Neural progenitor cell (in vitro differentiated cells): ENCODE data around the gene SIRPB2. TPM values are rescaled to one million over a fixed set of nuclear protein-coding genes. Genes with fewer than 3 reads are reported as not detected.

Experiments
- DNase-seq: peaks from one replicate; pipeline ENCODE4 v3.0.0-alpha.2; 2016; ENCODE audit warnings: low spot score
- H2AFZ ChIP-seq: fragments of 200-600 bp; sonication (generic); replicated peaks from 2 replicates; pipeline ENCODE4 v1.6.1; 2016; ENCODE audit warnings: antibody characterized with exemption
- H3F3A ChIP-seq: fragments of 200-600 bp; sonication (generic); 2 replicates; pipeline ENCODE4 v1.6.1; 2016; ENCODE audit warnings: antibody characterized with exemption, low read depth
- H3K27ac ChIP-seq: fragments of 200-600 bp; sonication (generic); 2 replicates; pipeline ENCODE4 v1.5.1; 2016; ENCODE audit warnings: mild to moderate bottlenecking
- H3K27me3 ChIP-seq: fragments of 200-600 bp; sonication (generic); 2 replicates; pipeline ENCODE4 v1.6.1; 2016; ENCODE audit warnings: mild to moderate bottlenecking, moderate library complexity
- H3K36me3 ChIP-seq: fragments of 200-600 bp; sonication (generic); 2 replicates; pipeline ENCODE4 v1.5.1; 2016
- H3K4me1 ChIP-seq: fragments of 200-600 bp; sonication (generic); 2 replicates; pipeline ENCODE4 v1.6.1; 2016; ENCODE audit warnings: mixed run types
- H3K4me2 ChIP-seq: fragments of 200-600 bp; sonication (generic); 2 replicates; pipeline ENCODE4 v1.6.1; 2016
- H3K4me3 ChIP-seq: fragments of 200-600 bp; sonication (generic); 2 replicates; pipeline ENCODE4 v1.5.1; 2016
- H3K79me2 ChIP-seq: fragments of 200-600 bp; sonication (generic); 2 replicates; pipeline ENCODE4 v1.6.1; 2016; ENCODE audit warnings: low read depth
- H3K9ac ChIP-seq: fragments of 200-600 bp; sonication (generic); 2 replicates; pipeline ENCODE4 v1.6.1; 2016
- H3K9me3 ChIP-seq: fragments of 200-600 bp; sonication (generic); 2 replicates; pipeline ENCODE4 v1.5.1; 2016; ENCODE audit warnings: low read depth
- H4K20me1 ChIP-seq: fragments of 200-600 bp; sonication (generic); 2 replicates; pipeline ENCODE4 v1.6.1; 2016; ENCODE audit warnings: low read depth
- H3K27ac Mint-ChIP-seq: 3 replicates; pipeline ENCODE4 v1.8.0; 2021; ENCODE audit warnings: mixed read lengths
- H3K27me3 Mint-ChIP-seq: 2 replicates; pipeline ENCODE4 v1.8.0; 2022; ENCODE audit warnings: low read depth, mild to moderate bottlenecking, inconsistent platforms, moderate library complexity, mixed read lengths; ENCODE audit not compliant: insufficient read depth
- H3K36me3 Mint-ChIP-seq: 3 replicates; pipeline ENCODE4 v1.8.0; 2021; ENCODE audit warnings: mixed read lengths
- H3K4me1 Mint-ChIP-seq: 3 replicates; pipeline ENCODE4 v1.8.0; 2021; ENCODE audit warnings: mixed read lengths
- H3K4me3 Mint-ChIP-seq: 3 replicates; pipeline ENCODE4 v1.8.0; 2021; ENCODE audit warnings: mild to moderate bottlenecking, moderate library complexity, mixed read lengths
- H3K9me3 Mint-ChIP-seq: 3 replicates; pipeline ENCODE4 v1.8.0; 2020; ENCODE audit warnings: mixed read lengths
- CTCF ChIP-seq: fragments of 200-600 bp; sonication (generic); IDR thresholded peaks from 2 replicates; pipeline ENCODE4 v1.5.1; 2017; ENCODE audit warnings: antibody characterized with exemption, mild to moderate bottlenecking
- EZH2 ChIP-seq: fragments of 200-600 bp; sonication (generic); IDR thresholded peaks from 2 replicates; pipeline ENCODE4 v1.6.1; 2017; ENCODE audit warnings: antibody characterized with exemption, mild to moderate bottlenecking, moderate library complexity
- EZH2phosphoT487 ChIP-seq: fragments of 200-600 bp; sonication (generic); IDR thresholded peaks from 2 replicates; pipeline ENCODE4 v1.6.1; 2017; ENCODE audit warnings: antibody characterized with exemption
- total RNA-seq: library from RNA; depleted of rRNA; stranded (reverse); fragments of >200 nt; gene quantifications from 2 replicates; pipeline ENCODE4 v1.2.3, GENCODE V29; 2015; ENCODE audit warnings: low replicate concordance

Gene SIRPB2
- total RNA-seq, 1 donor from 2014 or later, result not detected

GRCh38 chr20:1507276-1507675 lies 16.1 kb upstream of the SIRPB2 start:
- Mint-ChIP-seq H3K4me1 (no peaks in the 10 kb centered on the region), H3K9me3 (peaks cover 8% of the 10 kb centered on the region), H3K36me3 (no peaks in the 10 kb centered on the region), H3K27ac (no peak overlapping the region), H3K27me3 (peaks cover 2% of the 10 kb centered on the region), H3K4me3 (no peak overlapping the region)
- H3K4me2 ChIP-seq, result no peak overlapping the region
- TF ChIP-seq EZH2 (no peak), EZH2phosphoT487 (no peak), CTCF (no peak)
- H3K4me3 ChIP-seq, result no peak overlapping the region
- no peak overlapping the region for H2AFZ ChIP-seq
- H3K27me3 ChIP-seq, result no peaks in the 10 kb centered on the region
- H3K4me1 ChIP-seq, result peaks cover 3% of the 10 kb centered on the region
- H3K36me3 ChIP-seq, result no peaks in the 10 kb centered on the region
- no peaks in the 10 kb centered on the region for H3K79me2 ChIP-seq
- no peaks in the 10 kb centered on the region for H3F3A ChIP-seq
- H3K9me3 ChIP-seq, result no peaks in the 10 kb centered on the region
- no peaks in the 10 kb centered on the region for H4K20me1 ChIP-seq
- peak; percentile 60 for DNase-seq
- no peak overlapping the region for H3K9ac ChIP-seq
- H3K27ac ChIP-seq, result no peak overlapping the region

- Histone ChIP-seq H3K4me2 (no peak overlapping the region), H3K27ac (no peak overlapping the region), H3K79me2 (no peaks in the 10 kb centered on the region), H3K4me3 (no peak overlapping the region), H3K4me1 (peaks cover 3% of the 10 kb centered on the region), H2AFZ (no peak overlapping the region), H3K27me3 (no peaks in the 10 kb centered on the region), H3K9ac (no peak overlapping the region), H3F3A (no peaks in the 10 kb centered on the region), H3K9me3 (no peaks in the 10 kb centered on the region), H4K20me1 (no peaks in the 10 kb centered on the region), H3K36me3 (no peaks in the 10 kb centered on the region)
- Mint-ChIP-seq H3K4me1 (no peaks in the 10 kb centered on the region), H3K9me3 (peaks cover 9% of the 10 kb centered on the region), H3K27me3 (peaks cover under 1% of the 10 kb centered on the region), H3K4me3 (no peak overlapping the region), H3K36me3 (no peaks in the 10 kb centered on the region), H3K27ac (no peak overlapping the region)
- no peak for DNase-seq
- TF ChIP-seq EZH2 (no peak), EZH2phosphoT487 (no peak), CTCF (no peak)
These were observed 14.7 kb upstream of the SIRPB2 start for GRCh38 chr20:1505871-1506270.

- no peaks in the 10 kb centered on the region for H3K27me3 ChIP-seq
- H2AFZ ChIP-seq, result no peak overlapping the region
- H3K4me1 ChIP-seq, result peaks cover 3% of the 10 kb centered on the region
- Mint-ChIP-seq H3K4me3 (no peak overlapping the region), H3K27me3 (no peaks in the 10 kb centered on the region), H3K9me3 (peaks cover 9% of the 10 kb centered on the region), H3K36me3 (no peaks in the 10 kb centered on the region), H3K27ac (no peak overlapping the region), H3K4me1 (no peaks in the 10 kb centered on the region)
- H3F3A ChIP-seq, result no peaks in the 10 kb centered on the region
- no peak overlapping the region for H3K4me3 ChIP-seq
- H3K27ac ChIP-seq, result no peak overlapping the region
- DNase-seq, result no peak
- TF ChIP-seq EZH2 (no peak), EZH2phosphoT487 (no peak), CTCF (no peak)
- H4K20me1 ChIP-seq, result no peaks in the 10 kb centered on the region
- H3K79me2 ChIP-seq, result no peaks in the 10 kb centered on the region
- no peak overlapping the region for H3K9ac ChIP-seq
- no peaks in the 10 kb centered on the region for H3K9me3 ChIP-seq
- H3K36me3 ChIP-seq, result no peaks in the 10 kb centered on the region
- no peak overlapping the region for H3K4me2 ChIP-seq
These were observed 14.1 kb upstream of the SIRPB2 start for GRCh38 chr20:1505361-1505760.
